Stimulated activated CD4-positive, alpha-beta T cell treated with anti-CD3 and anti-CD28 coated beads, Interleukin-1b, Interleukin-23, amount 100 ng/mL, for 1 hour (primary cell): Measurements from ENCODE around the gene KIAA0825.

Source experiments
- DNase-seq, 2 donors: peaks; one replicate each; pipeline ENCODE4 v3.0.0-alpha.2; 2020; ENCODE audit warnings: low read depth in 2 of 2

The KIAA0825 gene

DNA sequence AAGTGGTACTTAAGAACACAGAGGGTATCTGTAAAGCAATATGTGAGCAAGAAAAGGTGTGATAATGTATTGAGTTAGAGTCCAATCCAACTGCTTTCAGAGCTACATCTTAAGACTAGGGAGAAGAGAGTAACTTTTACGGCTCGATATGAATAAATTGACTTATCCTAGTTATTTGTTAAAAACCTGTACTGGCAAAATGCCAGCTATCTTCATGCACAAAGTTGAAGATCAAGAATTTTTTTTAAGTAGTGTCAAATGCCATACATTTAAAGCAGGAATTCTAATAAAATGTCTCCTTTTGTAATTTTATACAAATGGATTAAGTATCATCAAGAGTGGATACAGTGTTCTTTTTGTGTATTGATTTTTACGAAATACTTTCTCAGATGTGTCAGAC is 305.2 kb downstream of the KIAA0825 start:
- DNase-seq, result no peak

DNA sequence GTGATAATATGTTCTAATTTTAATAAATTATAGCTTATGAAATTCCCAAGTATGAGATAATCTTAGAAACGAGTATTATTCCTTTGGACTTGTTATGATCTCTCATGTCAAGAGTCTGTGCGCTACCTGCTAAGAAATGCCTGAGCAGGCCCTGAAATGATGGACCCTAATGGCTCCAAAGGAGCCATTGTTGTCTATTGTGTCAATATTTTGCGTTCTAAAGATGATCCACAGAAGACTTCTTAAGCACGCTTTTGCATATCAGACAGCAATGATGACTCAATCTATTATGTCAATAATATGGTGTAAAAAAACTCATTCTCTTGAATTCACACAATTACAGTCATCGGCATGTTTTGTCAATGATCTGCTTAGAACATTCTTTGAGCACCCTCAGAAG is 306.1 kb downstream of the KIAA0825 start:
- no peak for DNase-seq

DNA sequence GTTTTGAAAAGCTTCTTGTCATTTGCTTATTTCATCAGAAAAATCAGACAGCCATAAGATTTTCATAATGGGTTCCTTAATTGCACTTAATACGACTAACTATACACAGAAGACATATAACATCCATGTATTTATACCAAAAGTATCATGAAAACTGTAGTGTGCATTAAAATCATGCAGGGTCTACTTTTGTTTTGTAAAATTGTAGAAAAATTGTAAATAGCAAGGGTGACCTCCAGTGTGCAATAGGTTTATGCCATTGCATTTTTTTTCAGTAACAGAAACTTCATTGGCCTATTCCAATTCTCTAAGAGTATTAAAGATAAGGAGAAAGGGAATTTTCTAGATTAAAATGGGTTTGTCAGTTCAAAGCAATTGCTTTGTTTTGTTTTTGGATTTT is 307.6 kb downstream of the KIAA0825 start:
- DNase-seq, result no peak

DNA sequence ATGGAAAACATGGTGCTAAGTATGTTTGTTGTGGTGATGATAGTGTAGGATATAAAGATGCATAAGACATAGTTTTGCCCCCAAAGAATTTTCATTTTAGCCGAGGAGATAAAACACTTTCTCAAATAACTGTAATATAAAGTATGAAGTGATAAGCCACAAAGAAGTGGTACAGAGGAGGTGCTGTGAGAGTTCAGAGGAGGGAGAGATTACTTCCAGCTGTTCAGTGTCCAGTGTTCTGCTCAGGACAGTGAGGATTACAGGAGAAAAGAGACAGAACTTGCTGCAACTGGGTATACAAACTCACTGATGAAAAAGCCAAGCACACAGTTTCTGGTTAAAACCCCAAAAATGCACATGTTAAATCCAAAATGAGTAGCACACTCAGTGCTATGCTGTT is 309.3 kb downstream of the KIAA0825 start:
- no peak for DNase-seq

DNA sequence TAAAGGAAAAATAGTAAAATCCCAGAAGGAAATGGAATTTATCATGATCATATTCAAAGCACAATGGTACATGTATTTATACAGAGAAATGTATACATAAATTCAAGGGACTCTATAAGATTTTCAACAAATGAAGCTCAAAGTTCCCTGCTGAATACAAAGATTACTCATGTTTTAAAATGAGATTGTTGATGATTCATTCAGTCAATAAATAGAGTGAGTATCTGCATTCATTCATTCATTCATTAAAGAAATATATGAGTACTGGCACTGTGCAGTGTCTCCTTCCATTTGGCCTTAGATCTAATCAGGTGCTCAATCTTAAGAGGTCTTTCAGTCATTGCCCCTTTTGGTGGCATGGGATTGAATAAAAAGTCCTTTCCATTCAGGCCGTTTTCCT is 310.0 kb downstream of the KIAA0825 start:
- DNase-seq, result no peak

DNA sequence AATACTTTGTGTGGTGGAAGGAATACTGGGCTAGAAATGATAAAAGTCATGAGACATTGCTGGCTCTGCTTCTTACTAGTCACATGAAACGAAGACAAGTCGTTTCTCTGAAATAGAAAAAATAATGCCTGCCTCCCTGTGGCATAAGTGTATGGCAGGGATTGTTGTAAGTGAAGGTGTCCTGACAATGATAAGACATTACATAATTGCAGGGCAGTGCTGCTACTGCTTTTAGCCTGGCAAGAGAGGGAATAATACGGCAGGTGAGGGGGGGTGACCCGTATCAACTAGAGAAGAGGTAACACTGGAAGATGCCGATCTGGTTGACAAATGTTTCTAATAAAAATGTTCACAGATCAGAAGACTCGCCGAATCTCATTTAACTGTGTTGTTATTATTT is 314.3 kb downstream of the KIAA0825 start:
- DNase-seq, result no peak

DNA sequence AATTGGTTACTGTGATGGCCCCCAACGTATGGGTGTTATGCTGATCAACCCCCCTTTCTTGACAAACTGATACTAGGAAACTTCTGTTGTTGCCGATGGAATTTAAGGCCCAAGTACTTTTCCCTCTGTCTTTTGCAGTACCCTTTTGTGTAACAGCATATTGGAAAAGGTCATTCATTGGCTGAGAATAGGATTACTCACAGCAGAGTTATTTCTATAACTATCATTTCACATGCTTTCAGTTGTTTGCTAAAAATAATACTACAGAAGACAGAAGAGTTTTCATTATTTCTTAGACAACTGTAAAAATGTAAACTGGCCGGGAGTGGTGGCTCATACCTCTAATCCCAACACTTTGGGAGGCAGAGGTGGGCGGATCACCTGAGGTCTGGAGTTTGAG is 329.5 kb downstream of the KIAA0825 start:
- DNase-seq, result no peak

DNA sequence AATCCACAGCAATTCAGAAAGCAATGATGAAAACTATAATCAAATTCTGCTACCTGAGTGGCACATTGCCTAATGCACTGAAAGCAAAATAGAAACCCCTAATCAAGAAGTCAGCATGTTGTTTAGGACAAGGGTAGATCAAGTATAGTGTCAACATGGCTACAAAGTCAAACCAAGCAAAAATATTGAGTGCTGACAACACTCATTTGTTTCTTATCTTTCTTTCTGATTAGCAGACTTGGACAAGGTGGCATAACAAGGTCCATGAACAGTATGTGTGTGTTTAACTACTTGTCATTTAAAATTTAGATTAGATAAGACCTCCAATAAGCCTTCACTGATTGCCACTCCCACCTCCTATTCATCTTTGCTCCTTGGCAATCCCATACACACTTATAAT is 332.4 kb downstream of the KIAA0825 start:
- no peak for DNase-seq

DNA sequence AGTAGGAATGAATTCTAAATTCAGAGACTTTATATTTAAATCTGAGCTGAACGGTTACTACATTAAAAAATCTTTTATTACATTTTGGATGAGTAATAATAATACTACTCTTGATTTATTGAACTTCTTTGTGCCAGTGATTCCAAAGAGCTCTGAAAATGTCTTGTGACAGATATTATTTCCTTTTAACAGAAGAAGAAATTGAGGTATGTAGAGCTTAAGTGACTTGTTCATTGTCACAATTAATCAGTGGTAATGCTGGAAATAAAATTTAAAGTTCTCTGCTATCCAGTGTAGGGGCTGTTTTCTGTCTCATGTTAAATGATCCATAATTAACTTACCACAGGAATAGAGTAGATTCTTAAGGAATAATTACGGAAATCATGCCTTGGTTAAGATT is 335.3 kb downstream of the KIAA0825 start:
- DNase-seq, result no peak

DNA sequence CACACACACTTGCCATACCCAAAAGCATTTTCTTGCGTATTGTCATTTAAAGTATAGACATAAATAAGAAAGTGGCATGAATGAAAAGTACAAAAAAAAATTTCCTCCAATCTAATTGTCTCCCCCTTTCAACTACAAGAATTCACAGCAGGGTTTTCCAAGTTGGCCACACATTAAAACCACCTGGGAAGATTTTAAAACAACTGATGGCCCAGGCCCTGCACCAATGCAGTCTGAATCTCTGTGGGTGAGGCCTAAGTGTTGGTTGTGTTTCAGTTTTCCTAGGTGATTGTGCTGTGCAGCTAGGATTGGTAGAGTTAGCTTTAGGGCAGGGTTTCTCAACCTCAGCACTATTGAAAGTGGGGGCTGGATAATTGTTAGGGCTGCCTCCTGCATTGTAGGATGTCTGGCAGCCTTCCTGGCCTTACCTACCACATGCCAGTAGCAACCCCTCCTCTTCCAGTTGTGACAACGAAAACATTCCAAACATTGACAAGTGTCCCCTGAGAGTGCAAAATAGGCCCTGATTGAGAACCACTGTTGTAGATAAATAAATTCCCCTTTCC is 337.1 kb downstream of the KIAA0825 start:
- DNase-seq, result no peak

DNA sequence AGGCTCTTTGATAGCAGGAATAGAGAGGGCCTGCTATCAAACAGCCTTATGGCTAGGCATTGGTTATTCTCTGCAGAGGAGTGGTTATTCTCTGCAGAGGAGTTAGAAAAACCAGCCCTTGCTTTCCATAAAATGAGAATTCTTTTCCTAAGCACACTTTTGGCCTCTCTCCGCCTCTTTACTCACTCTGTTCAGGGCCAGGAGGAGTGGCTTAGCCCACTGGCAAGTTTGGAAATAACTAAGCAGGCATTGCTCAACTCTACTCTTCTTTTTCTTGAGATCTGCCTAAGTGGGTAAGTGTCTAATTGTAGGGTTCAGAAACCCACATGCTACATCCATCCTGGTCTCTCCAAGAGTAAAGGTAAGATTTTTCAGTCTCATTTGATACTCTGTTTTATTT is 341.7 kb downstream of the KIAA0825 start:
- no peak for DNase-seq

DNA sequence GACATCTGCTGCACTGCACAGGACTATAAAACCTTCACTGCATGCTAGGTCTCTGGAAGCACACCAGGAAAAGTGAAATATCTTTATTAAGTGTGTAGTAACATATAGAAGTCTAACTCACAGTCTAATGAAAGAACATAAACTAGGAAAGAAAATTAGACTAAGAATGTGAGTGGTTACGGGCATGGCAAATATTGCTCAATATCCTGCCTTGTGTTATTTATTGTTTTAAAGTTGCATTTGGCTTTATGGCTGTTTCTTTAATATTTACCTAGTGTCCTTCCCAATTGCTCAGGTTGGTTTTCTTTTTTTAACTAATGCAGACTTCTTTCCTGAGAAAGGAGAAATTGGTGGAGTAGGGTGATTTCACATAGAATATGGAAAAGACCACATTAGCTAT is 342.4 kb downstream of the KIAA0825 start:
- DNase-seq, result no peak

DNA sequence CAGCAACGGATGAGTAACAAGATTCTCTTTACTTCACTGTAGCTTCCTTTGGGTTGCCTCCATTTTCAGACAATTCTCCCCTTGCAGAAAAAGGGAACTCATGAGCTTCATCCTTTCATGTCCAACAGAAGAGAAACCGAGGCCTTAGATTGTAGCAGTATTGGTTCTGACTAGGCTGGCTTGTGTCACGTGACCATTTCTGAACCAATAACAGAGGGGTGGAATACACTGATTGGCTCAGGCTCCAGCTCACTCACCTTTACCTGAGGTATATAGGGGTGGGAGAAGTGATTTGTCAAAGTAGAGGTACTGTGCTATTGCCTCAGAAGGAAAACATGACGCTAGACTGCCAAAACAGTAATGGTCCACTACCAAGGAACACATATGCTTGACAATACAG is 343.7 kb downstream of the KIAA0825 start:
- DNase-seq, result no peak

DNA sequence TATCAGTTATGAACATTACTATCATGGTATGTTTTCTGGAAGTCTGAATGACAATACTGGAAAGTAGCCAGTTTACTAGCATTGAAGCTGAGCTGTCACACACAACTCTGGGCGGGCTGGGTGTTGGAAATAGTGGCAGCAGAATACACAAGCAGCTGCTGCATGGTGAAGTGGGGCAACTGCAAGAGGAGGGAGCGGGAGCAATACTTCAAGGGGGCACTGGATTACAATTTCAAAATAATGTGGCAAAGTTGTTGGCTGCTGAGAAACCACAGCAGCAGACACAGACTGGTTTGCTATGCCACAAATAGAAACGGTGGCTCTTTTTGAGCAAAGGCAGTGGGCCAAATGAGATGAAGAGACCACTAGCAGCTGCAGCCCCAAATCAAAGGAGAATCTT is 350.2 kb downstream of the KIAA0825 start:
- DNase-seq, result no peak

DNA sequence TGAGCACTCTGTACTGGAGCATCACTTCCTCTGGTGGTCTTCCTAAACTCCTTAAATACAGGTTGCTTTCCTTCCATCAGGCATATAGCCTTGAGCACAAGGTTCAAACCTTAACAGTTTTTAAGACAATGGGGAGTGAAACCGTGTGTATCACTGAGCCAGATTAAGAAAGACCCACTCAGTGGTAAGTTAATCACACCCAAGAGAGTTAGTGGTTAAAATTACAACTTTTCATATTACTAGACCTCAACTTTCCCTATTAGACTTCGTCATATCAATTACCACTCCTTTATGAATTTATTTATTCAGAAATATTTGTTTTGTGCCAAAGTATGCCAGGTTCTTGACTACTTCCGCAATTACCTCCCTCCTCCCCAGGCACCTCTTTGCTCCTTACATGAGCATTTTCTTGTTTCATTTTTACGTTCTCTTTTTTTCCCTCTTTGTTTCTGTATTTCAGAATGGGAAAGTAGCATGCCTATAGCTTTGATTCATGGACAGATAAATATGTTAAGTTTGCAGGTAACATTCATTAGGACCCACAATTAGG is 351.0 kb downstream of the KIAA0825 start:
- no peak for DNase-seq

DNA sequence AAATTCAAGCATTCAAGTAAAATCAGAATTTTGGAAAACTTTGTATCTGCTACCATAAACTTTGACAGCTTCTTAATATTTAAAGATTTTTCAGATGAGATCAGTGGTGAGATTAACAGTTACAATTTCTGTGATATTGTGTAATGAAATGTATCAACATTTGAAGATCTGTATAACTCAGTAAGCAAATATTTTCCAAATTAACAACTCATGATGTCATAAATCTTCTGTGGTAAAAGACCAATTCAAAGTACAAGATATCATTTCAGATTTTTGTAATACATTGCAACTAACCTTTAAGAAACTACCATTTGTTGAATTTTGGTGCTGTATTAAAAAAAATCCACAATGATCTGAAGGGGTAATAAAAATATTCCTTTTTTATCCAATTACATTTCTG is 352.2 kb downstream of the KIAA0825 start:
- no peak for DNase-seq

DNA sequence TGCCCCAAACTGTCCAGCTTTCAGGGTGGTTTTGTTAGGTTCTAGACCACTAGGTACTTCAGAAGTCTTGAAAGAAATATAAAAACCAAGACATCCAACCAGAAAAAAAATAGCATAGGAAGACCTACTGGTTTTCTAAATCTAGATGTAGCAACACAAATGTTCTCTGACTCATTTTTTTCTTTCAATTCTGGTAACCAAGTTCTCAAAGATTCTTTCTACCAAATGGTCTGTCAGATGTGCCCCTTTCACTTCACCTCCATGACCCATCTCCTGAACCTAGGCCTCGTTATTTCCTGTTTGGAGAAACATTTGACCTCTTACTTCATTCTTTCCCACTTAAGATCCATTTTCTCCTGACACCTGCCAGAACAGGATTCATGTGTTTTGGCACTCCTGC is 355.3 kb downstream of the KIAA0825 start:
- no peak for DNase-seq

DNA sequence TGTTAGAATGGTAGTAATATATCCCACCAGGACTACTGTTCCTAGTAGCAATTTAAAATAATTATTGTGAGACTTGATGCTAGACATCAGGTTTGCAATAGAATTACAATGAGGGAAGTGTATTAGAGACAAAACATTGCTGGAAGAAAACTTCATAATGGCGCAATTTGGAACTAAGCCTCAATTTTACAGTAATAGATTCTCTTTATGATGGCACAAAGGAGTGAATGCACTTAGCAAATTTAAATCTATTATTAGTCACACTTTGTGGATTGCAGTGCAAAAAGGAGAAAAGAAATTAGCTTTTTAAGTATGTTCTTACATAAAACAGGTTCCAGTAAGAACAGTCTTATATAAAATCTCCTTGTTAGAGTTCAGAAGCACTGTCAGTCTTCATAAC is 358.3 kb downstream of the KIAA0825 start:
- no peak for DNase-seq

DNA sequence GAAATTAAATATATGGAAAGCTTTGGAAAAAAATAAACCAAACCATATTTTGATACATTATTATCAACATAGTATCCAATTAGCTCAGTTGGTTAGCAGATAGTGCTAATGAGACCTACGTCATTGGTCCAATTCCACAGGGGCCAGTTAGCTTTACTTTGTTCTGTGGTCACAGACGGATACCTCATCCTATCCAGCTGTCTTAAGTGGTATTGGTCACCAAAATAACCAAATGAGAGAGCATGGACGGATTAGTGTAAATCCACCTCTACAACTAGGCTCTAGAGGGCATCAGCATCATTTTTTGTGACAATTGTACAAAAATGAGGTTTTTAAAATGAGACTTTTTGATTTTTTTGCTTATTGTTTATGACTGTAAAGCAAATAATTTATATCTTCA is 364.2 kb downstream of the KIAA0825 start:
- no peak for DNase-seq

DNA sequence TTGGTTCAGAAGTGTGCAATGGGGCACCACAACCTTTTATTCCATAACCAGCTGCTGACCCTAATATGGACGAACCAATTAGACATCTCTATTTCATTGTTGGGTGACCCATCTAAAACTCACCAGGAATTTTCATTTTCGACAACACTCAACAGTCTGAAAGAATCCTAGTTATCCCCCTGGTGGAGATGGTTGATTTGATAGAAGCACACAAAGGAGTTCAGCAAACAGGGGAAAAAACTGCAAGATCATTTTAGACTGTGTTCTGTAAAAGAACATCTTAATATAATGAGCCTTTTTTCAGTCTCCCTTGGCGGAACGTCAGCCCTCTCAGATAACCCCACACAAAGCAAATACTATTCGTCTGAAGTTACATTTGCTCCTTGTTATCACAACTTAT is 367.4 kb downstream of the KIAA0825 start:
- no peak for DNase-seq

DNA sequence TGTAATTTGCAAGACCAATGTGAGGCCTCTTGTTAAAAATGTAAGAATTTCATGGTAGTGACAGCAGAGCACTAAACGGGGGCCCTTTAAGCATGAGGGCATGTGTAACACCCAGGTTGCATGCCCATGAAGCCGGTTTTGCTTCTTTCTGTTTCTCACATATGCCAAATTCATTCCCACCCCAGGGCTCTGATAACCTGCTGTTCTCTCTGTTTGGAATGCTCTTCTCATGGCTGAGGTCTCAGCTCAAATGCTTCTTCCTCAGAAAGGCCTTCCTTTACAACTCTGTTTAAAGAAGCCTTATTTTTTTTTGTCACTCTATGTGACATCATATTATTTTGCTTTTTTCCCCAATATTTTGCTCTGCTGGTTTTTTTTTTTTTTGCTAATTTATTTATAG is 369.0 kb downstream of the KIAA0825 start:
- no peak for DNase-seq

DNA sequence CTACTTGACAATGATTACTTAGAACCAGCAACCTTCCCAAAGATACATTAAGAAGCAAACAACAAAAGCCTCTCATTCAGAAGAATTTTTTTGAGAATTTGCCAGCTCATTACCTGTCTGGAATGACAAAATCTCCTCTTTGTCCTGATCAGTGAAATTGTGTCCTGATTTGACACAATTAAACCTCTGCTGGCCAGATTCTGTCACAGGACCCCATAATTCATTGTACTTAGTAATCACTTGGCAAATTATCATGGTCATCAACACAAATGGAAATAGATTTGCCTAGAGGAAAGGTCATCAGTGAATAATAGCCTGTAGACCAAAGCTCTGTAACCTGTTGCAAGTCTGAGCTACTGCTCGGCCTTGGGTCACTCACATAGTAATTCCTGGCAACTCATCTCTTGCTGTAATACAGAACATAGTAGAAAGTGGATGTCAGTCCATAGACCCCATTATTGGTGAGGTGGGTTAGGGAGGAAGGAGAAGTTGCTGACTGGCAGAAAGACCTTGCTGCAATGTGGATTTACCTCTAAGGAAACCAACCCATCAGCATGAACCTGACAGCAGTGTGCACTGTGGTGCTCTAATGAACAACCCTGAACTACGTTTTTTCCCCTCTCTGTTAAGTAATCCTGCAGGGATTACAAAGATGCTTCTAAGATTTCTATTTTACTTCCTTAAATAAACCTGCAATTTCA is 370.1 kb downstream of the KIAA0825 start:
- DNase-seq, result no peak

DNA sequence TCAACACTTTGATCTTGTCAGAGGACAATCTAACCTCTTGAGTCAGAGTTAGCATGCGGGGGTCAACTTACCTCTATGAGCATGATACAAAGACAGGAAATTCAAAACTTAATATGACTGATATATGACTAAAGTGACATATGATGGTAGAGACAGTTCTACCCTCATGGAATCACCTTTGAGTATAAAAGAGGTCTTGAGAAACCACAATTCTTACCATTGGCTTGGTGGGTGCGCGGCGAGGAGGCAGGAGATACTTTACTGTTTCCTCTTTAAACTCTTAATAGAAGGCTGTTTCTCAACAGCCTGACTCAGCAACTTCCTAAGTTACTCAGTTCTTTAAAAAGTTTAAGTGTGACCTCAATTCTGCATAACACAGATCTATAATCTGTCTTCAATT is 372.8 kb downstream of the KIAA0825 start:
- DNase-seq, result no peak

DNA sequence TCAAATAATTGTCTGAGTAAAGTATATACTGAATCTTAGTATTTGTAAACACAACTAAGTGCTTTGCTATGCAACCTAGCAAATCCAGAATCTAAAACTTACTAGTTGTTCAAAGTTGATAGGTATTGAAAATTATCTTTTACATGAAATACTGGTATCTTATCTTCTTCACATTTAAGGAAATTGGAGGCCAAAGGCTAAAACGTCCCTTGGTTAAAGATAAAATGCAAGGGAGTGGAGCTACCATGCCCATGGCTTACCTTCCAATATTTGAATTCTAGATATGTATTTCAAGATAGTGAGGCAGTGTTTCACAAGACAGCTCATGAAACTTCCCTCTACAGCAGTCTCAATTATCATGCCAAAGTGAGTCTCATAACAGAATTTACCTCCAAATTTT is 373.5 kb downstream of the KIAA0825 start:
- DNase-seq, result no peak
